Left lung (tissue), 10 donors: ENCODE measurements around the gene SLC12A8. TPM values are rescaled to one million over a fixed set of nuclear protein-coding genes. Genes with fewer than 3 reads are reported as not detected.
A peak's percentile ranks its signal among the peaks of the same experiment; 100 is the strongest.

Experiments
- ATAC-seq: fragments of 200-7000 bp; cut with Tn5 transposase; one replicate; pipeline ENCODE4 v1.9.1; 2020; ENCODE audit warnings: moderate library complexity
- DNase-seq, 4 donors: peaks; one replicate each; pipeline ENCODE4 v3.0.0-alpha.2; 2013 to 2020
- H3K27ac ChIP-seq, 2 donors: fragments of 200-600 bp; sonication (generic) in 1 of 2; one replicate each; pipeline versions ENCODE4 v1.5.0 to v1.8.0; 2020 to 2021
- H3K27me3 ChIP-seq, 2 donors: fragments of 200-600 bp; sonication (generic) in 1 of 2; one replicate each; pipeline versions ENCODE4 v1.5.0 to v1.8.0; 2020 to 2021
- H3K36me3 ChIP-seq, 2 donors: fragments of 200-600 bp; sonication (generic) in 1 of 2; one replicate each; pipeline versions ENCODE4 v1.5.0 to v1.8.0; 2020 to 2021
- H3K4me1 ChIP-seq, 2 donors: fragments of 200-600 bp; one replicate each; pipeline ENCODE4 v1.8.0; 2021
- H3K4me3 ChIP-seq, 2 donors: fragments of 200-600 bp; sonication (generic) in 1 of 2; one replicate each; pipeline versions ENCODE4 v1.5.0 to v1.8.0; 2020 to 2021; ENCODE audit warnings: mild to moderate bottlenecking in 1 of 2
- H3K9me3 ChIP-seq, 2 donors: fragments of 200-600 bp; sonication (generic) in 1 of 2; one replicate each; pipeline versions ENCODE4 v1.5.0 to v1.8.0; 2020 to 2021
- CTCF ChIP-seq, 2 donors: fragments of 200-600 bp; sonication (generic) in 1 of 2; IDR thresholded peaks; one replicate each; pipeline versions ENCODE4 v1.5.0 to v1.8.0; 2021; ENCODE audit warnings: antibody characterized with exemption in 2 of 2
- intact Hi-C, 2 donors: fragments of 100-400 bp; cut with DNase I; formaldehyde crosslinking; loops; one replicate each; pipeline versions ENCODE4 v1.11.2 to v1.14.2; 2022
- polyA plus RNA-seq, 6 donors: library from polyadenylated mRNA; unstranded; fragments of 120-200 nt; gene quantifications; one replicate each; pipeline ENCODE4 v1.2.1, GENCODE V29; 2013; ENCODE audit not compliant: insufficient read length in 6 of 6
- total RNA-seq, 2 donors: library from RNA; stranded (reverse); fragmentation: NEBNext Ultra II Directional; extraction: Animal tissue kit (Norgen Biotek cat#: 25700); gene quantifications; one replicate each; pipeline ENCODE4 v1.2.1, GENCODE V29; 2021
- donor health status: DM: no; HTN: yes; CAD: no.
- donor health status: DM: no; HTN: no; CAD: no.

SLC12A8 gene
- total and polyA plus RNA-seq, 8 donors = 1.1 to 17.1 (median 1.6) TPM

- no peaks in the 10 kb centered on the region for H3K36me3 ChIP-seq
- no peaks in the 10 kb centered on the region for H3K4me1 ChIP-seq
- intact Hi-C loops = no loop called here
- no peak for TF ChIP-seq CTCF (IDR thresholded peaks at IDR 0.05)
- DNase-seq (no peak), ATAC-seq (peak; percentile 68)
- no peak overlapping the region for H3K4me3 ChIP-seq
- H3K27me3 ChIP-seq = no peaks in the 10 kb centered on the region
- H3K9me3 ChIP-seq = no peaks in the 10 kb centered on the region
- no peak overlapping the region for H3K27ac ChIP-seq
Measured at GRCh38 chr3:125110016-125110875, 102.3 kb downstream of the SLC12A8 start.

GRCh38 chr3:125109536-125109925, 103.0 kb downstream of the SLC12A8 start:
- H3K4me3 ChIP-seq = no peak overlapping the region
- H3K27ac ChIP-seq = peak overlapping the region in 1 of 2 donors; percentile 9
- H3K27me3 ChIP-seq = no peaks in the 10 kb centered on the region
- no peak for ATAC-seq
- TF ChIP-seq CTCF (IDR thresholded peaks at IDR 0.05) = no peak
- H3K4me1 ChIP-seq = no peaks in the 10 kb centered on the region
- intact Hi-C loops = no loop called here
- no peak for DNase-seq
- no peaks in the 10 kb centered on the region for H3K36me3 ChIP-seq
- H3K9me3 ChIP-seq = no peaks in the 10 kb centered on the region

GRCh38 chr3:125108833-125109535, 103.6 kb downstream of the SLC12A8 start:
- Histone ChIP-seq H3K4me3 (no peak overlapping the region), H3K9me3 (no peaks in the 10 kb centered on the region), H3K36me3 (no peaks in the 10 kb centered on the region), H3K27ac (peak overlapping the region in 1 of 2 donors; percentile 9), H3K4me1 (no peaks in the 10 kb centered on the region), H3K27me3 (no peaks in the 10 kb centered on the region)
- no peak for TF ChIP-seq CTCF (IDR thresholded peaks at IDR 0.05)
- intact Hi-C loops = no loop called here
- ATAC-seq = no peak
- DNase-seq = no peak

- no peaks in the 10 kb centered on the region for H3K9me3 ChIP-seq
- no peaks in the 10 kb centered on the region for H3K36me3 ChIP-seq
- no peaks in the 10 kb centered on the region for H3K27me3 ChIP-seq
- no peak overlapping the region for H3K27ac ChIP-seq
- ATAC-seq (peak; percentile 16), DNase-seq (no peak)
- intact Hi-C loops = no loop called here
- H3K4me1 ChIP-seq = no peaks in the 10 kb centered on the region
- TF ChIP-seq CTCF (IDR thresholded peaks at IDR 0.05) = no peak
- H3K4me3 ChIP-seq = no peak overlapping the region
Measured at GRCh38 chr3:125107861-125108567, 104.5 kb downstream of the SLC12A8 start.

- ATAC-seq = no peak
- no peak for TF ChIP-seq CTCF (IDR thresholded peaks at IDR 0.05)
- no peaks in the 10 kb centered on the region for H3K4me1 ChIP-seq
Measured at GRCh38 chr3:125107363-125107762, 105.2 kb downstream of the SLC12A8 start.

More at GRCh38 chr3:125107363-125107762, 105.2 kb downstream of the SLC12A8 start:
- no peak overlapping the region for H3K27ac ChIP-seq
- H3K27me3 ChIP-seq = no peaks in the 10 kb centered on the region
- DNase-seq = no peak
- no peaks in the 10 kb centered on the region for H3K9me3 ChIP-seq
- intact Hi-C loops = no loop called here
- no peaks in the 10 kb centered on the region for H3K36me3 ChIP-seq
- no peak overlapping the region for H3K4me3 ChIP-seq
